ENCODE data around the gene UBN1.

The UBN1 gene

DNA sequence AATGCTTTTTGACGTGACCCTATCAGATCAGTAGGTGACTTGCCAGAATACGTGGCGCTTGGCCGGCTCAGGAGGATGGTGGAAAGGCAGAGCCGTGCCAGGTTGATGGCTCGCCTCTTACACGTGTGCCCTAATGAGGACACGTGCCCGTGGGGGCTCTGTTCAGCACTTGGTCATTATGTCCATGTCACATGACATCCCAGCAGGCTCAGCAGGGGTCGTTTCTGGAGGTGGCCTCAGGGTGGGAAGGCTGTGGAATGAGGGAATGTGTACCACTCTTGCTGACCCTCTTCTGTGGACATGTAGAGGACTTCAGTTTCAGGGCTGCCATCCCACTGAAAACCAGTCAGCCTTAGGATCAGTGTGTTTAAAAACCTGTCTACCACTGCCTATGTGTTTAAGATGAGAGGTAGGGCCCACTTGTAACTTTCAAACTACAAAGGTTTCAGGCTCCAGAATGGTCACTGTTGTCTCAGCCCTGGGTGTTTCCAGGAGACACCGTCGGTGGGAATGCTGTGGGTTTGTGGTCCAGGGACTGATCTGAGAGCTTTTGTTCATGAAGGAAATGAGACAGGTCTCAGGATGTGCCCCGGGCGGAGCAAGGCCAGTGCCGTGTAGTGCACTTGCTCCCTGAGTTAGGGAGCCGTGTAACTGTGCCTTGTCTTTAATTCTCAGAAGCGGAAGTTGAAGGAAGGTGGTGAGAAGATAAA lies 12.1 kb downstream of the UBN1 start:
- no peak for DNase-seq (ENCODE audit: low spot score)

GRCh38 chr16:4859900-4860255 lies 12.6 kb downstream of the UBN1 start:
- no peak for DNase-seq (ENCODE audit: low spot score)

- no peak for DNase-seq (ENCODE audit: low spot score)
Observed at GRCh38 chr16:4860727-4861342, 13.6 kb downstream of the UBN1 start.

DNA sequence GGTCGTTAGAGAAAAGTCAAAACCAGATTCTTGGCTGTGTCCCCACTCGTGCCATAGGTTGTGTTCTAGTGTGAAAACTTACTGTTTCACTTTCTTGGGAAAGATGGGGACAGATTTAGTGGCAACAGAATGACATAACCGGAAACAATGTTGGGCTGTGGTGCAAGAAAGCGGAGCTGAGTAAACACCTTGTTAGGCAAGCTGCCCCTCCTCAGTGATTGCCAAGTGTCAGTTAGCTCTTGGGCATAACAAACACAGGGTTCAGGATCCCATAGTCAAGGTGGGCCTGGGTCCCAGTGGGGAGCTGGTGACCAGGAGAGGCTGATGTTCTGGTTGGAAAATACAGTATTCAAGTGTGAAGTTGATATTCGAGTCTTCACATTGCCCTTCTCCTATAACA lies 15.4 kb downstream of the UBN1 start:
- DNase-seq (ENCODE audit: low spot score), result no peak

- DNase-seq (ENCODE audit: low spot score), result no peak
Observed at GRCh38 chr16:4864728-4865127, 17.4 kb downstream of the UBN1 start.

- DNase-seq (ENCODE audit: low spot score), result no peak
Observed at GRCh38 chr16:4865231-4865860, 18.1 kb downstream of the UBN1 start.

DNA sequence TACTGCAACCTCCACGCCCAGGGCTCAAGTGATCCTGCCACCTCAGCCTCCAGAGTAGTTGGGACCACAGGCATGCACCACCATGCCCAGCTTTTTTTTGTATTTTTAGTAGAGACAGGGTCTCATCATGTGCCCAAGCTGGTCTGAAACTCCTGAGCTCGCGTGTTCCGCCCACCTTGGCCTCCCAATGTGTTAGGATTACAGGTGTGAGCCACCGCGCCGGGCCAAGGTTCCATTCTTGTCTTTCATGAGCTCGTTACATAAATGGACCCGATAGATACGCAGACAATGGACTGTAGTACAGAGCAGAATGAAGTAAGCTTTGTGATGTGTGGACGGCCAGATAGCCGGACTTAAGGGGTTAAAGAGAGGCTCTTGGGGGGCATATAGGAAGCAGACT lies 19.3 kb downstream of the UBN1 start:
- DNase-seq (ENCODE audit: low spot score), result no peak

GRCh38 chr16:4868026-4868425 lies 20.7 kb downstream of the UBN1 start:
- no peak for DNase-seq (ENCODE audit: low spot score)

- DNase-seq (ENCODE audit: low spot score), result no peak
Observed at GRCh38 chr16:4868535-4868934, 21.3 kb downstream of the UBN1 start.

DNA sequence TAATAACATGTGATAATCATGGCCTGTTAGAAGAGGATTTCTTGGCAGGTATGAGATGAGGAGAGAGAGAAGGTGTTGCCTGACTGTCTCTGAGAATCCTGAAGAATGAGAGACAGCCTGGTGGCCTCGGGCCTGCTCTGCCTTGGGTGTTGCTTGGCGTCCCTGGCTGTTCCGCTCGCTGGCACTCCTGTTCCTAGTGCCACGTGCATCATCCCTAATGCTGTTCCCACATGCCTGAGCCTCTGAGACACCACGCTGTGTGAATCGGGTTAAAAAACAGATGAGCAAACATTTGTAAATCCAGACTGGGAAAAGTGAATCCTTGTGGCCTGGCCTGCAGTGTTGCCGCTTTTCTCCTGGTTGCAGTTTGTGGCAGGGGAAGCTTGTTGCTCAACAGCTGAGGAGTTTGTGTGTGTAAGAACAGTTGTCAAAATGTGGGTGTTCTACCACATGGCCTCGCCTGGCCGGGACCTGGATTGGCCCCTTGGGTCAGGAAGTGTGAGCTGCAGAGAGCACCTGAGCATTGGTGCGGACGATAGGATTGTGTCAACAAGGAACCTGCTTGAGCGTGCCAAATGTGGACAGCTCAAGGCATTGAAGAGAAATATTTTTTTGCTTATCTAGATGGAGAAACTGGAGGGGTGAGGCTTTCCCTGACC lies 22.0 kb downstream of the UBN1 start:
- DNase-seq (ENCODE audit: low spot score), result no peak

- DNase-seq (ENCODE audit: low spot score), result peak; percentile 30
Observed at GRCh38 chr16:4870138-4870671, 22.9 kb downstream of the UBN1 start.

DNA sequence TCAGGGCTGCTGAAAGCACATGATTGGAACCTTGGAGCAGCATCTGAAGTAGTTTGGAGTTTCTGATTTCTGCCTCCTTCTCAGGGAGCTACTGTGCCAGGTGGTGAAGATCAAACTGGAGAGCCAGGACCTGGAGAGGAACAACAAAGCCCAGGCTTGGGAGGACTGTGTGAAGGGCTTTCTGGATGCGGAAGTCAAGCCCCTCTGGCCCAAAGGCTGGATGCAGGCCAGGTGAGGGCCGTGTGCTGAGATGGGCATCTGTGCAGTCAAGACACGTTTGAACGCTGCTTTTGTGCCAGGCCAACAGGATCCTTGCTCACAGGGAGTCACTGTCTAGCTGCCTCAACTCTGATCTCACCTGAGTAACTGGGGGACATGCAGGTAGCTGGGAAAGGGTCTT lies 23.8 kb downstream of the UBN1 start:
- DNase-seq (ENCODE audit: low spot score), result no peak

DNA sequence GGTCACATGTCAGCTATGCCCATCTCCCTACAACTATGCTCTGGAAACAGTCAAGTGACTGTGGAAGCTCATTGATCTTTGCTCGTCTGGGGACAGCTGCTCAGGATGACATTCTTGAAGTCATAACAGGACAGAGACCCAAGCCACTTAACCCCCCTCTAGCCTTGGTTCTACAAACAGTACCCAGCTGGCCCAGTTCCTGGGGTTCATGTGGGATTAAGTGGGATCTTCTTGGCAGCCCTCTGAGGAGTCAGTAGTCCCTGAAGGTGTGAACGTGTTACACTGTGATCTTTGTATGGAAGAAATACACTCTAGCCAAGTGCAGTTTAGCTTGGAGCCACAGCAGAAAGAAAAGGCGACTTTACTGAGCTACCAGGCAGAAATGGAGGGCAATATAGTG lies 25.8 kb downstream of the UBN1 start:
- DNase-seq (ENCODE audit: low spot score), result no peak

DNA sequence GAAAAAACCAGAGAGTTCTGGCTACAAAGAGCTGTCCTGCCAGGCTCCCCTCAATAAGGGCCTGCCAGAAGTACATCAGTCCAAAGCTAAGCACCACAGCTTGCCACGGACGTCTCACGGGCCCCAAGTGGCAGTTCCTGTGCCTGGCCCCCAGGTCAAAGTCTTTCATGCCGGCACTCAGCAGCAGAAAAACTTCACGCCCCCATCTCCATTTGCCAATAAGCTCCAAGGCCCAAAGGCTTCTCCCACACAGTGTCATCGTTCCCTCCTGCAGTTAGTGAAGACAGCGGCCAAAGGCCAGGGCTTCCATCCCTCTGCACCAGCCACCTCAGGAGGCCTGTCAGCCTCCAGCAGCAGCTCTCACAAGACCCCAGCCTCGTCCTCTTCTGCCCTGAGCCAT lies 27.4 kb downstream of the UBN1 start:
- DNase-seq (ENCODE audit: low spot score), result no peak

DNA sequence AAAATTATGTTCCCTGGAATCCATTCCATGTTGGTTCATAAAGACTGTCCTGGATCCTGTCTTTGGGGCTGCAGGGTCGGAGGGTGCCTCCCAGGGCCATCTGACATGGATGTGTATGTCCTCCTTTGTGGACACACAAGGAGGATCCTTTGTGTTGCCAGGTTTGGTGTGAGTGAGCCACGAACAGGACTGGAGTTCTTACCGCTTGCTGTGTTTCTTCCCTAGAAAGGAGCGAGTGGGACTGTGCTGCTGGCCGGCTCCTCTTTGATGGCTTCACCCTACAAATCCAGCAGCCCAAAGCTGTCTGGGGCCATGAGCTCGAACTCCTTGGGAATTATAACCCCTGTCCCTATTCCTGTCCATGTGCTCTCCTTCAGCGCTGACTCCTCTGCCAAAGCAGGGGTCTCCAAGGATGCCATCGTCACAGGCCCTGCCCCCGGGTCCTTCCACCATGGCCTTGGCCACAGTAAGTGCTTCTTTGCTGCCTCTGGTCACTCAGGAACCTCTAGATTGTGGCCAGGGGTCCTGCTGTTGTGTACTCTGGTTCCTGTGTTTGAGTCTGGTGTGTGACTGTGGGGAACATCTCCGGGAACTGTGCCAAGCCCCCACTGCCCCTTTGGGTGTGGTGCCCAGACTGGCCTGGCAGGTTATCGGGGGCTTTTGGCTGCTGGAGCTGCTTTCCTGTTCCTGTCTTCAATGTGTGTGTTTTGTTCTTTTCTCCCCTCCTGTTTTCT lies 29.5 kb downstream of the UBN1 start:
- DNase-seq (ENCODE audit: low spot score), result no peak

DNA sequence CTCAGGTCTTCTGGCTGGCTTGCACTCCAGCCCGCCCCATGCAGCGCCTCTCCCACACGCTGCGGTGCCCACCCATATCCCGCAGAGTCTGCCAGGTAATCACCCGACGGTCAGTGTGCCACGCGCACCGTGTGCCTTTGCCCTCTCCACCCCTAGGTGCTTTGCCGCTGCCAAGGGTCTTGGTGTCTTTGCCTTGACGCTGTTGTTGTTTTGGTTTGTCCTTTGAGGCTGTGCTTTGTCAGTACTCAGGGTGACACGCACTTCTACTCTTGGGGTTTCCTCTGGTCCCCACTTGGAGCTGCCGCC lies 30.1 kb downstream of the UBN1 start:
- no peak for DNase-seq (ENCODE audit: low spot score)

DNA sequence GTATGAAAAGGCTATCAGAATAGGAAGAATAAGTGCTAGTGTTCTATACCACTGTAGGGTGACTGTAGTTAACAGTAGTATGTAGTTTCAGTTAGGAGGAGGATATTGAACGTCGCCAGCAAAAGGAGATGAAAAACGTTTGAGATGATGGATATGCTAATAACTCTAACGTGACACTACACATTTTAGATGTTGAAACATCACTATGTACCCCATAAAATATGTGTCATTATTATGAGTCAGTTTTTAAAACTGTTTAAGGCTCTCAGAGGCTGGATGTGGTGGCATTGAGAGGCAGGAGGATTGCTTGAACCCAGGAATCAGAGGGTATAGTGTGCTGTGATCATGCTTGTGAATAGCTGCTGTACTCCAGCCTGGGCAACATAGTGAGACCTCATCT lies 31.8 kb downstream of the UBN1 start:
- no peak for DNase-seq (ENCODE audit: low spot score)

- DNase-seq (ENCODE audit: low spot score), result no peak
Observed at GRCh38 chr16:4880006-4880580, 32.8 kb downstream of the UBN1 start.

- no peak for DNase-seq (ENCODE audit: low spot score)
Observed at GRCh38 chr16:4882000-4882632, 34.8 kb downstream of the UBN1 start.

DNA sequence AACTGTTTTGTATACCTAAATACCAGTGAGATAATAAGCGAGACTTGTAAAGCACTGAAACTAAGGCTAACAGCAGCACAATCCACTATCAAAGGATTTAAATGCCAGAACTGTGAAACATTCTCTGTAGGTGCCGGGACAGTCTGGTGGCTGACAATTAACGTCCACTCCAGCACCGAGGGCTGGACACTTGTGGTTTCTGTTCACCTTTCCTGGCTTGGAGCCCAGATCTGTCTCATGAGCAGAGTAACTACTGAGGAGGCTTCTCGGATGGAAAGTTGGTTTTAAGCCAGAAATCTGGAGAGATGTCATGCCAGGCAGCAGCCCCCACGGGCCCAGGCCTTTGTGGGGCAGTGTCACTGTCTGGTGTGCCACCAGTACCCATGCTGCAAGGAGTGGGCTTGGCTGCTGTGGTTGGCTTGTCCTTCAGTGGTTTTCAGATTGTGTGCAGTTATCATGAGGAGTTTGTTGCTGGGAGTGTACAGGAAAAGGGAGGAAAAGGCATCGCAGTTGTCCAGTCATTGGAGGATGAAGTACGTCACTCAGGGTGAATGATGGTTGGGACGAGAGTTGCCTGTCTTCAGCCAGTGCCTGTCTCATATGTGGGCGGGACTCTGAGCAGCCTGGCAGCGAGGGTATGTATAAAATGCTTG lies 35.5 kb downstream of the UBN1 start:
- DNase-seq (ENCODE audit: low spot score), result no peak

GRCh38 chr16:4883501-4883900 lies 36.2 kb downstream of the UBN1 start:
- no peak for DNase-seq (ENCODE audit: low spot score)
